ENCODE results near the gene SPAG5.

Gene SPAG5

GRCh38 chr17:28548417-28549130 is 50.3 kb downstream of the SPAG5 start:
- TF ChIP-seq CTCF (IDR thresholded peaks at IDR 0.05): no peak

GRCh38 chr17:28547623-28548416 is 51.0 kb downstream of the SPAG5 start:
- peak; percentile 98 for TF ChIP-seq CTCF (IDR thresholded peaks at IDR 0.05)

- TF ChIP-seq CTCF (IDR thresholded peaks at IDR 0.05): no peak
These were observed 51.7 kb downstream of the SPAG5 start for GRCh38 chr17:28547096-28547622.

- no peak for TF ChIP-seq CTCF (IDR thresholded peaks at IDR 0.05)
These were observed 52.9 kb downstream of the SPAG5 start for GRCh38 chr17:28545787-28546415.

GRCh38 chr17:28545141-28545503 is 53.7 kb downstream of the SPAG5 start:
- no peak for TF ChIP-seq CTCF (IDR thresholded peaks at IDR 0.05)

- TF ChIP-seq CTCF (IDR thresholded peaks at IDR 0.05): no peak
These were observed 54.3 kb downstream of the SPAG5 start for GRCh38 chr17:28544402-28545140.

GRCh38 chr17:28541439-28541838 is 57.4 kb downstream of the SPAG5 start:
- TF ChIP-seq CTCF (IDR thresholded peaks at IDR 0.05): no peak
